ENCODE data around the gene CAMTA1.

The CAMTA1 gene

DNA sequence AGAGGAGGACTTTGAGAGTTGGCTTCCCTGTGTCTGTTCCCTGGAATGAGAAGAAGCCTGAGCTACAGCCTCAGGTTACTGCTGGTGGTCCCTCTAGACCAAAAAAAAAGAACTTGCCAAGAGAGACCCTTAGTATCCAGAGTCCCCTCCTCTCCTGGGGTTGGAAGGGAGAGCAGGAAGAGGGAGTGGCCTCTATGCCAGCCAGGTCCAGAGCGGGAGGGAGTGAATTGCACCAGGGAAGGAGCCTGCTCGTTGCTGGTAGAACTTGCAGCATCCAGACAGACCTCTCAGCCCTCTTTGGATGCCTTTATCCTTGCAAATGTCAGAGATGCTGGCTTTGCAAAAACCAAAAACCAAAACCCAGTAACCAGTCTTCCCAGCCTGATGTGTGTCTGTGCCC, 494.5 kb downstream of the CAMTA1 start:
- H3K4me3 ChIP-seq (ENCODE audit: low read depth, low read length), result no peak overlapping the region
- TF ChIP-seq, protein P1, sequence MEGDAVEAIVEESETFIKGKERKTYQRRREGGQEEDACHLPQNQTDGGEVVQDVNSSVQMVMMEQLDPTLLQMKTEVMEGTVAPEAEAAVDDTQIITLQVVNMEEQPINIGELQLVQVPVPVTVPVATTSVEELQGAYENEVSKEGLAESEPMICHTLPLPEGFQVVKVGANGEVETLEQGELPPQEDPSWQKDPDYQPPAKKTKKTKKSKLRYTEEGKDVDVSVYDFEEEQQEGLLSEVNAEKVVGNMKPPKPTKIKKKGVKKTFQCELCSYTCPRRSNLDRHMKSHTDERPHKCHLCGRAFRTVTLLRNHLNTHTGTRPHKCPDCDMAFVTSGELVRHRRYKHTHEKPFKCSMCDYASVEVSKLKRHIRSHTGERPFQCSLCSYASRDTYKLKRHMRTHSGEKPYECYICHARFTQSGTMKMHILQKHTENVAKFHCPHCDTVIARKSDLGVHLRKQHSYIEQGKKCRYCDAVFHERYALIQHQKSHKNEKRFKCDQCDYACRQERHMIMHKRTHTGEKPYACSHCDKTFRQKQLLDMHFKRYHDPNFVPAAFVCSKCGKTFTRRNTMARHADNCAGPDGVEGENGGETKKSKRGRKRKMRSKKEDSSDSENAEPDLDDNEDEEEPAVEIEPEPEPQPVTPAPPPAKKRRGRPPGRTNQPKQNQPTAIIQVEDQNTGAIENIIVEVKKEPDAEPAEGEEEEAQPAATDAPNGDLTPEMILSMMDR (IDR thresholded peaks at IDR 0.05; ENCODE audit: low read depth, low read length), result no peak

DNA sequence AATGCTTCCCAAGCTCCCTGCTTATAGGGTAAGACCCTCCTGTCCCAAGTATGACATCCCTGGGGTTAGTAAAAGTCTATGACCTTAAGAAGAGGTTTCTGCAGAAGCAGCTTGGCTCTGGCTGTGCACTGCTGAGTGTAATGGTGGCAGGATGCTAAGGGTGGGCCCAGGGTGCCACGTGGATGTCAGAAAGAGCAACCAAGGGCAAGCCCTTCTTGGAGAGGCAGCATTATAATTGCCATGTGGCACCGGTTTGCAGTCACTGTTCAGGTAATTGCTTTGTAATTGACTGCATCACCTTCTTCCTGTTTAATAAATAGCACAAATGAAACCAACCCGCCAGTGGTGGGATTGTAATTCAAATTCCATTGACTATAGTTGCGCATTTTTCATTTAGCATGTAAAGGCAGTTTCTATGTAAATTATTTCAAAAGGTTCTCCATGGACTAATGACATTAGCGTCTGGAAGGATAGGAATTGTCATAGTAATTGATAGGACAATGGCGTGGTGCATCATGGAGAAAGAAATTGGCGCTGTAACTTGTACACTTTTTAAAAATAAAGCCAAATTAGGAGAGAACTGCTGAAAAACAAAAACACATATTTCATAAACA, 495.2 kb downstream of the CAMTA1 start:
- TF ChIP-seq, protein P1 (IDR thresholded peaks at IDR 0.05; ENCODE audit: low read depth, low read length), result no peak
- H3K4me3 ChIP-seq (ENCODE audit: low read depth, low read length), result no peak overlapping the region

DNA sequence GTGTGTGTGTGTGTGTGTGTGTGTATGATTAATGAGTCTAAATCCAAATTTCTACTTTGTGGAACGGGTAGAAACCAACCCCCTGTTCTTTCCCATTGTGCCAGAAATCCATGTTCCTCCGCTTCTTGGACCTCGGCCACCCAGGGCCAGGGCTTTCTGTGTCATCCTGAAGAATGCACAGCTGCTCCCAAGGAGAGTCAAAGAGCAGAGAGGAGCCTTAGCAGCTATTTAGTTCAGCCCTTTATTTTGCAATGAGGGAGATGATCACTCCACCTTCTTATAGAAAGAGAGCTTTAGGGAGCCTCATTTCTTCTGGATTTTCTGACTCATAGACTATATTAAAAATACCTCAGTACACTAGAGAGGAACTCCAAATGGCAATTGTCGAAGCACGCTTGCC, 496.6 kb downstream of the CAMTA1 start:
- TF ChIP-seq, protein P1 (IDR thresholded peaks at IDR 0.05; ENCODE audit: low read depth, low read length), result no peak
- H3K4me3 ChIP-seq (ENCODE audit: low read depth, low read length), result no peak overlapping the region

DNA sequence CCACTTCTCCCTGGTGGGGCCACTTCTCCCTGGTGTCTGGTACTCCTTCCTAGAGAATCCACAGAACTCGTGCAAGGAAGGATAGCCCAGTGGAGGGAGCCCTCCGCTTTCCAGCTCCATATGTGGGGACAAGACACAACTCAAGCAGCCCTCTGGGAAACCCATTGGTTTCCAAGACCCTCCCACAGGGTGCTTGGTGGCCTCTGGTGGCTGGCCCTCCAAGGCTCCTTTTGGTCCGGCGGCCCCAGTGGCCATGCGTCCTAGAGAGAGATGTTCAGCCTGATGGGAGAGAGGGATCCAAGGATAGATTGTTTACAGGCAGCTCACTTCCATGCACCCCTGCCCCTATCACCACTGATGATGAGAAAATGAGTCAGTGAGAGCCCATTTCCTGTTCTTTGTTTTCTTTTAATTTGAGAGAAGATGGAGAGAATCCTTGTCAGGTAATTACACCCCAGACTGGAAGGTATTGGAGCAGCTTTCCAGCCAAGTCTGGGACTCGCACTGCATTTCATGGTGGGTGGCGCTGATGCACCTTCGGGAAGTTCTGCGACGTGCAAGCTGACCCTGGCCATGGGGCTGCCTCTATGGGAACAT, 499.7 kb downstream of the CAMTA1 start:
- no peak overlapping the region for H3K4me3 ChIP-seq (ENCODE audit: low read depth, low read length)
- TF ChIP-seq, protein P1 (IDR thresholded peaks at IDR 0.05; ENCODE audit: low read depth, low read length), result no peak

DNA sequence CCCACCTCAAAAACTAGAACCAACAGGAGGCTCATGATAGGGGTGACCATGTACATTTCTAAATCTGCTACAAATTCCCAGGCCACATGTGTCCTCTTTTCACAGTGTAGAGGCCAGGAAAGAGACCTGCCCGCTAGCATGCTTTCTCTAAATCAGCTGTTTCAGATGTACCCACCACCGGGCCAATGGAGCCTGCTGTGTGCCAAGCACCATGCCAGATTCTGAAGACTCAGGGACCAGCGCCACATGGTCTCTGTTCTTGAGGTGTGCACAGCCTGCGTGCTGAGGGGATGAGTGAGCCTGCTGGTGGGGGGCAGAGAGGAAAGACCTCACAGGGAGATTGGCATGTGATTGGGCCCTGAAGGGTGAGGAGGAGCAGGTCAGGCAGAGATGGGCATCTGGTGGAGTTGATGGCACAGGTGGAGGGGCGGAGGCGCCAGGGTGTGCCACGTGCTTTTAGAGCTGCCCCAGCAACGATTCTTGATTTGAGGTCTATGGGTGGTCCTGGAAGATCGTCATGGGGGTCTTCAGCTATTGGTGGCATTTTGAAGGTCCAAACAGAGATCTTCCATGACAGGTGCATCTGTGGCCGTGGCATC, 500.7 kb downstream of the CAMTA1 start:
- H3K4me3 ChIP-seq (ENCODE audit: low read depth, low read length), result no peak overlapping the region
- TF ChIP-seq, protein P1 (IDR thresholded peaks at IDR 0.05; ENCODE audit: low read depth, low read length), result no peak

DNA sequence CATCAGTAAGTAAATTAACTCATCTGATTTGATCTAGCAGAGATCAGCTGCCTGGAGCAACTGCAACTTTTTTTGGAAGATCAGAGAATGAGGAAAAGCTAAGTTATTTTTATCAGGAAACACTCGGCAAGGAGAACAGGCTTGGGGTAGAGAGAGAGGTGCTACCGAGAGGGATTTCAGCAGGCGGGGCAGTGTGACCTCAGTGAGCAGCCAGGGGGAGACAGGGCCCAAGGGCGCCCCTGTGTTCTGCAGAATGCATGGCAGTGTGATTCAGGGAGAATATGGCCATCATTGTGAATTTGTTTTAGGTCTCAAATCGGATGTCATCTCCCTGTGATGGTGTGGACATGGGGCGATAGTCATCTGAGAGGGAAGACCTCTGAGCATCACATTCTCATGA, 501.8 kb downstream of the CAMTA1 start:
- TF ChIP-seq, protein P1 (IDR thresholded peaks at IDR 0.05; ENCODE audit: low read depth, low read length), result no peak

DNA sequence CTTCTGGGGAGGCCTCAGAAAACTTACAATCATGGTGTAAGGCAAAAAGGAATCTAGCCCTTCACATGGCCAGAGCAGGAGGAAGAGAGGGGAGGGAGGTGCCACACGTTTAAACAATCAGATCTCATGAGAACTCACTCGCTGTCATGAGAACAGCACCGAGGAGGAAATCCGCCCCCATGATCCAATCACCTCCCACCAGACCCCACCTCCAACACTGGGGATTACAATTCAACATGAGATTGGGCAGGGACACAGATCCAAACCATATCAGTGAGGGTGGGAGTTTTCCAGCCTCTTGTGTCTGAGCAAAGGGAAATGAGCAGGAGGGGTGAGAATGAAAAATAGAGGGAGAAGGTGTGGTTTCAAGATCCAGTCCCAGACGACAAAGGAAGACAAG, 503.7 kb downstream of the CAMTA1 start:
- H3K4me3 ChIP-seq (ENCODE audit: low read depth, low read length), result no peak overlapping the region
- TF ChIP-seq, protein P1 (IDR thresholded peaks at IDR 0.05; ENCODE audit: low read depth, low read length), result no peak

More for the DNA sequence above, 501.8 kb downstream of the CAMTA1 start:
- H3K4me3 ChIP-seq (ENCODE audit: low read depth, low read length), result no peak overlapping the region

All from WI38 (cell line).